Left ventricle myocardium inferior (tissue), 1 donor: ENCODE results near the gene PCDHA3. TPM values are rescaled to one million over a fixed set of nuclear protein-coding genes. Genes with fewer than 3 reads are reported as not detected.
"Not testable (repeated sequence)": the region's sequence is repeated elsewhere in the genome, so short reads cannot be mapped to it uniquely, and the experiment has no call there.

Source experiments
- DNase-seq: peaks from one replicate; pipeline ENCODE4 v3.0.0-alpha.2; 2020
- H3K27ac ChIP-seq: fragments of 200-600 bp; replicated peaks from 2 replicates; pipeline ENCODE4 v1.8.0; 2021
- H3K27me3 ChIP-seq: fragments of 200-600 bp; 2 replicates; pipeline ENCODE4 v1.8.0; 2021; ENCODE audit warnings: low read depth
- H3K36me3 ChIP-seq: fragments of 200-600 bp; 2 replicates; pipeline ENCODE4 v1.8.0; 2021
- H3K4me1 ChIP-seq: fragments of 200-600 bp; 2 replicates; pipeline ENCODE4 v1.8.0; 2021
- H3K4me3 ChIP-seq: fragments of 200-600 bp; 2 replicates; pipeline ENCODE4 v1.8.0; 2021; ENCODE audit warnings: mild to moderate bottlenecking, moderate library complexity
- H3K9me3 ChIP-seq: fragments of 200-600 bp; replicated peaks from 2 replicates; pipeline ENCODE4 v1.8.0; 2021
- intact Hi-C: fragments of 100-400 bp; cut with micrococcal nuclease; formaldehyde crosslinking; loops from one replicate; pipeline ENCODE4 v1.11.0; 2022
- total RNA-seq: library from RNA; stranded (reverse); fragmentation: NEBNext Ultra II Directional; extraction: Animal tissue kit (Norgen Biotek cat#: 25700); gene quantifications from one replicate; pipeline ENCODE4 v1.2.1, GENCODE V29; 2021
- TF ChIP-seq, protein P1 (sequence below): fragments of 200-600 bp; IDR thresholded peaks from 2 replicates; pipeline ENCODE4 v1.8.0; 2021; ENCODE audit warnings: antibody characterized with exemption, mild to moderate bottlenecking, borderline replicate concordance
- donor health status: DM: no; HTN: yes; CAD: no; lungs with severe emphysema.

PCDHA3 gene
- total RNA-seq, 1 donor from 2014 or later, result not detected

DNA sequence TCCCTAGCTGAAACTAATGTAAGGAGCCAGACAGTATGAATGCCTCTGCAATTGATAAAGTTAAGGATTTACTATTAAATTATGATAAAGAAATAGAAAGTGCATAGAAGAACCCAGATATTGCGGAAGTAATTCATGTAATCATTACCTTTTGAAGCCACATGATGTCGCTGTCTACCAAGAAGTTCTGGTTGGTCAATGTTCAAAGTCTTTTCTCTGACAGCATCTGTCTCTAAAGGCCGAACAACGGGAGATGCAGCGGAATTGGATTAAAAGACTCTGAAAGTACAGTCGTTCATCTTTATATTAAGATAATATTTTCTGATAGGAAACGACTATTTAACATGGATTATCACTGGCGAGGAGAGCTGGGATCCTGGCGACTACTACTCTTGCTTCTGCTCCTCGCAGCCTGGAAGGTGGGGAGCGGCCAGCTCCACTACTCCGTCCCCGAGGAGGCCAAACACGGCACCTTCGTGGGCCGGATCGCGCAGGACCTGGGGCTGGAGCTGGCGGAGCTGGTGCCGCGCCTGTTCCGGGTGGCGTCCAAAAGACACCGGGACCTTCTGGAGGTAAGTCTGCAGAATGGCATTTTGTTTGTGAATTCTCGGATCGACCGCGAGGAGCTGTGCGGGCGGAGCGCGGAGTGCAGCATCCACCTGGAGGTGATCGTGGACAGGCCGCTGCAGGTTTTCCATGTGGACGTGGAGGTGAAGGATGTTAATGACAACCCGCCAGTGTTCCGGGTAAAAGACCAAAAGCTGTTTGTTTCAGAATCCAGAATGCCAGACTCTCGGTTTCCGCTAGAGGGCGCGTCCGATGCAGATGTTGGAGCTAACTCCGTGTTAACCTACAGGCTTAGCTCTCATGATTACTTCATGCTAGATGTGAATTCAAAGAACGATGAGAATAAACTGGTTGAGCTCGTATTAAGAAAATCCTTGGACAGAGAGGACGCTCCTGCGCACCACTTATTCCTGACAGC is 40.4 kb downstream of the PCDHA3 start, which contains the start of gene PCDHA8:
PCDHA8 (plus strand) TSS at position 210 of the 985 bp plus-strand sequence; CDS start at position 345, 135 bp downstream.
- no peak within 1 kb of the TSS for H3K4me3 ChIP-seq
- H3K27me3 ChIP-seq, result peaks cover 57% of the 10 kb centered on the region
- no peaks in the 10 kb centered on the region for H3K4me1 ChIP-seq
- H3K27ac ChIP-seq, result no peak within 1 kb of the TSS
- no peaks in the 10 kb centered on the region for H3K36me3 ChIP-seq
- peaks cover 53% of the 10 kb centered on the region for H3K9me3 ChIP-seq
- TF ChIP-seq, protein P1, sequence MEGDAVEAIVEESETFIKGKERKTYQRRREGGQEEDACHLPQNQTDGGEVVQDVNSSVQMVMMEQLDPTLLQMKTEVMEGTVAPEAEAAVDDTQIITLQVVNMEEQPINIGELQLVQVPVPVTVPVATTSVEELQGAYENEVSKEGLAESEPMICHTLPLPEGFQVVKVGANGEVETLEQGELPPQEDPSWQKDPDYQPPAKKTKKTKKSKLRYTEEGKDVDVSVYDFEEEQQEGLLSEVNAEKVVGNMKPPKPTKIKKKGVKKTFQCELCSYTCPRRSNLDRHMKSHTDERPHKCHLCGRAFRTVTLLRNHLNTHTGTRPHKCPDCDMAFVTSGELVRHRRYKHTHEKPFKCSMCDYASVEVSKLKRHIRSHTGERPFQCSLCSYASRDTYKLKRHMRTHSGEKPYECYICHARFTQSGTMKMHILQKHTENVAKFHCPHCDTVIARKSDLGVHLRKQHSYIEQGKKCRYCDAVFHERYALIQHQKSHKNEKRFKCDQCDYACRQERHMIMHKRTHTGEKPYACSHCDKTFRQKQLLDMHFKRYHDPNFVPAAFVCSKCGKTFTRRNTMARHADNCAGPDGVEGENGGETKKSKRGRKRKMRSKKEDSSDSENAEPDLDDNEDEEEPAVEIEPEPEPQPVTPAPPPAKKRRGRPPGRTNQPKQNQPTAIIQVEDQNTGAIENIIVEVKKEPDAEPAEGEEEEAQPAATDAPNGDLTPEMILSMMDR, result no peak
- intact Hi-C loops, result no loop called here
- no peak for DNase-seq

DNA sequence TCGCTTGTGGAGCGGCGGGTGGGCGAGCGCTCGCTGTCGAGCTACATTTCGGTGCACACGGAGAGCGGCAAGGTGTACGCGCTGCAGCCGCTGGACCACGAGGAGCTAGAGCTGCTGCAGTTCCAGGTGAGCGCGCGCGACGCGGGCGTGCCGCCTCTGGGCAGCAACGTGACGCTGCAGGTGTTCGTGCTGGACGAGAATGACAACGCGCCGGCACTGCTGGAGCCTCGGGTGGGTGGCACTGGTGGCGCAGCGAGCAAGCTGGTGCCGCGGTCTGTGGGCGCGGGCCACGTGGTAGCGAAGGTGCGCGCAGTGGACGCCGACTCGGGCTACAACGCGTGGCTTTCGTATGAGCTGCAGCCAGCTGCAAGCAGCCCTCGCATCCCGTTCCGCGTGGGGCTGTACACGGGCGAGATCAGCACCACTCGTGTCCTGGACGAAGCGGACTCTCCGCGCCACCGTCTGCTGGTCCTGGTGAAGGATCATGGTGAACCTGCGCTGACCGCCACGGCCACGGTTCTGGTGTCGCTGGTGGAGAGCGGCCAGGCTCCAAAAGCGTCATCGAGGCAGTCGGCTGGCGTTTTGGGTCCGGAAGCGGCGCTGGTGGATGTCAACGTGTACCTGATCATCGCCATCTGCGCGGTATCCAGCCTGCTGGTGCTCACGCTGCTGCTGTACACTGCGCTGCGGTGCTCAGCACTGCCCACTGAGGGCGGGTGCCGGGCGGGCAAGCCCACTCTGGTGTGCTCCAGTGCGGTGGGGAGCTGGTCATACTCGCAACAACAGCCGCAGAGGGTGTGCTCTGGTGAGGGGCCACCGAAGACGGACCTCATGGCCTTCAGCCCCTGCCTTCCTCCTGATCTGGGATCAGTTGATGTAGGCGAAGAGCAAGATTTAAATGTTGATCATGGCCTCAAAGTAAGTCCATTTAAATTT is 42.2 kb downstream of the PCDHA3 start:
- Histone ChIP-seq H3K27me3 (peaks cover 62% of the 10 kb centered on the region), H3K27ac (no peak overlapping the region), H3K9me3 (peaks cover 52% of the 10 kb centered on the region), H3K4me3 (no peak overlapping the region), H3K36me3 (no peaks in the 10 kb centered on the region), H3K4me1 (no peaks in the 10 kb centered on the region)
- TF ChIP-seq, protein P1, result no peak
- intact Hi-C loops, result no loop called here
- DNase-seq, result no peak

DNA sequence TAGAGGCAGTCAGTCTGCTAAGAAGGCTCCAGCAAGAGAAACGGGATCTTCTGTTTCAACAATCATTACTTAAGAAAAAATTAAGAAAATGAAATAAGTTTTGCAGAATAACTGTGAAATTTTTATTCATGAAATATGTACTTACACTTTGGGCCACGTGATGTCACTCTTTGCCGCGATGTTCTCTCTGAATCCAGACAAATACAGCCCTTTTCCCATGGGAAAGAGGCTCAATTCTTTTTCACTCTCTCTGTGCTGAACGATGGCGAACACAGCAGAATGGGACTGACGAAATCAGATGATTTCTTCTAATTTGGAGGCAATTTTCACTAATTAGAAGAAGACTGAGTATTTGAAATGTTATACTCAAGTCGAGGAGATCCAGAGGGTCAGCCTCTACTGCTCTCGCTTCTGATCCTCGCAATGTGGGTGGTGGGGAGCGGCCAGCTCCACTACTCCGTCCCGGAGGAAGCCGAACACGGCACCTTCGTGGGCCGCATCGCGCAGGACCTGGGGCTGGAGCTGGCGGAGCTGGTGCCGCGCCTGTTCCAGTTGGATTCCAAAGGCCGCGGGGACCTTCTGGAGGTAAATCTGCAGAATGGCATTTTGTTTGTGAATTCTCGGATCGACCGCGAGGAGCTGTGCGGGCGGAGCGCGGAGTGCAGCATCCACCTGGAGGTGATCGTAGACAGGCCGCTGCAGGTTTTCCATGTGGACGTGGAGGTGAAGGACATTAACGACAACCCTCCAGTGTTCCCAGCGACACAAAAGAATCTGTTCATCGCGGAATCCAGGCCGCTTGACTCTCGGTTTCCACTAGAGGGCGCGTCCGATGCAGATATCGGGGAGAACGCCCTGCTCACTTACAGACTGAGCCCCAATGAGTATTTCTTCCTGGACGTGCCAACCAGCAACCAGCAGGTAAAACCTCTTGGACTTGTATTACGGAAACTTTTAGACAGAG is 47.6 kb downstream of the PCDHA3 start, which contains the start of gene PCDHA9:
PCDHA9 (plus strand) TSS at position 244 of the 964 bp plus-strand sequence; CDS start at position 358, 114 bp downstream.
- H3K4me1 ChIP-seq, DNase-seq, H3K4me3 ChIP-seq, H3K27ac ChIP-seq, H3K36me3 ChIP-seq, intact Hi-C loops: not testable (repeated sequence)
- Histone ChIP-seq H3K9me3 (peaks cover 47% of the 10 kb centered on the region), H3K27me3 (peaks cover 67% of the 10 kb centered on the region)

DNA sequence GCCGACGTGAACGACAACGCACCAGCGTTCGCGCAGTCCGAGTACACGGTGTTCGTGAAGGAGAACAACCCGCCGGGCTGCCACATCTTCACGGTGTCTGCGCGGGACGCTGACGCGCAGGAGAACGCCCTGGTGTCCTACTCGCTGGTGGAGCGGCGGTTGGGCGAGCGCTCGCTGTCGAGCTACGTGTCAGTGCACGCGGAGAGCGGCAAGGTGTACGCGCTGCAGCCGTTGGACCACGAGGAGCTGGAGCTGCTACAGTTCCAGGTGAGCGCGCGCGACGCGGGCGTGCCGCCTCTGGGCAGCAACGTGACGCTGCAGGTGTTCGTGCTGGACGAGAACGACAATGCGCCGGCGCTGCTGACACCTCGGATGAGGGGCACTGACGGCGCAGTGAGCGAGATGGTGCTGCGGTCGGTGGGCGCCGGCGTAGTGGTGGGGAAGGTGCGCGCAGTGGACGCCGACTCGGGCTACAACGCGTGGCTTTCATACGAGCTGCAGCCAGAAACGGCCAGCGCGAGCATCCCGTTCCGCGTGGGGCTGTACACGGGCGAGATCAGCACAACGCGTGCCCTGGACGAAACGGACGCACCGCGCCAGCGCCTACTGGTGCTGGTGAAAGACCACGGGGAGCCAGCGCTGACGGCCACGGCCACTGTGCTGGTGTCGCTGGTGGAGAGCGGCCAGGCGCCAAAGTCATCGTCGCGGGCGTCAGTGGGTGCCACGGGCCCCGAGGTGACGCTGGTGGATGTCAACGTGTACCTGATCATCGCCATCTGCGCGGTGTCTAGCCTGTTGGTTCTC is 49.2 kb downstream of the PCDHA3 start:
- Histone ChIP-seq H3K9me3 (peaks cover 38% of the 10 kb centered on the region), H3K27me3 (peaks cover 70% of the 10 kb centered on the region)
- H3K4me1 ChIP-seq, intact Hi-C loops, H3K27ac ChIP-seq, H3K4me3 ChIP-seq, DNase-seq, H3K36me3 ChIP-seq: not testable (repeated sequence)

Other genes with a start within 250 kb of the PCDHA3 start
- gene SRA1, start 243.6 kb upstream of the PCDHA3 start, total RNA-seq, result 28.6 TPM
- gene APBB3, start 236.5 kb upstream of the PCDHA3 start, total RNA-seq, result 12.1 TPM
- gene SLC35A4, start 236.2 kb upstream of the PCDHA3 start, total RNA-seq, result 73.1 TPM
- gene CD14, start 167.9 kb upstream of the PCDHA3 start, total RNA-seq, result 26.2 TPM
- 2.6 TPM for gene TMCO6, start 161.6 kb upstream of the PCDHA3 start, total RNA-seq
- gene NDUFA2, start 153.4 kb upstream of the PCDHA3 start, total RNA-seq, result 142 TPM
- 72.0 TPM for gene IK, start 153.2 kb upstream of the PCDHA3 start, total RNA-seq
- gene WDR55, start 136.2 kb upstream of the PCDHA3 start, total RNA-seq, result 11.4 TPM
- 0.47 TPM for gene DND1, start 127.5 kb upstream of the PCDHA3 start, total RNA-seq
- 38.7 TPM for gene HARS1, start 109.7 kb upstream of the PCDHA3 start, total RNA-seq
- gene HARS2, start 109.6 kb upstream of the PCDHA3 start, total RNA-seq, result 27.8 TPM
- gene ZMAT2, start 100.6 kb upstream of the PCDHA3 start, total RNA-seq, result 35.5 TPM
- gene PCDHA1, start 14.9 kb upstream of the PCDHA3 start, total RNA-seq, result not detected
- not detected for gene PCDHA2, start 6.2 kb upstream of the PCDHA3 start, total RNA-seq
- gene PCDHA4, start 6.0 kb downstream of the PCDHA3 start, total RNA-seq, result 0.11 TPM
- gene PCDHA5, start 20.6 kb downstream of the PCDHA3 start, total RNA-seq, result not detected
- gene PCDHA6, start 26.9 kb downstream of the PCDHA3 start, total RNA-seq, result not detected
- not detected for gene PCDHA7, start 33.2 kb downstream of the PCDHA3 start, total RNA-seq
- not detected for gene PCDHA8, start 40.1 kb downstream of the PCDHA3 start, total RNA-seq
- not detected for gene PCDHA9, start 47.3 kb downstream of the PCDHA3 start, total RNA-seq
- gene PCDHA10, start 54.8 kb downstream of the PCDHA3 start, total RNA-seq, result 0.05 TPM
- not detected for gene PCDHA11, start 67.9 kb downstream of the PCDHA3 start, total RNA-seq
- gene PCDHA12, start 74.3 kb downstream of the PCDHA3 start, total RNA-seq, result not detected
- not detected for gene PCDHA13, start 81.1 kb downstream of the PCDHA3 start, total RNA-seq
- not detected for gene PCDHAC1, start 125.2 kb downstream of the PCDHA3 start, total RNA-seq
- gene PCDHAC2, start 165.4 kb downstream of the PCDHA3 start, total RNA-seq, result 0.36 TPM